Measurements from ENCODE around the gene FBF1. TPM values are rescaled to one million over a fixed set of nuclear protein-coding genes. Genes with fewer than 3 reads are reported as not detected.

Gene FBF1
- total RNA-seq, 1 donor from 2014 or later: 27.5 TPM

- peak; percentile 64 for TF ChIP-seq CTCF (conservative IDR thresholded peaks at IDR 0.05)
- Mint-ChIP-seq H3K4me3 (peak overlapping the region; percentile 84), H3K27ac (peak overlapping the region; percentile 86)
These were observed 45.3 kb downstream of the FBF1 start for GRCh38 chr17:75895370-75896155.

GRCh38 chr17:75894049-75894733 is 46.7 kb downstream of the FBF1 start:
- Mint-ChIP-seq H3K27ac (peak overlapping the region; percentile 77), H3K27me3 (no peaks in the 10 kb centered on the region), H3K9me3 (no peaks in the 10 kb centered on the region), H3K36me3 (peaks cover 4% of the 10 kb centered on the region), H3K4me3 (peak overlapping the region; percentile 47), H3K4me1 (ENCODE audit: unreplicated experiment) (peaks cover 22% of the 10 kb centered on the region)
- no peak for TF ChIP-seq CTCF (conservative IDR thresholded peaks at IDR 0.05)
- no peak for DNase-seq (ENCODE audit: extremely low spot score, unreplicated experiment)

More at GRCh38 chr17:75895370-75896155, 45.3 kb downstream of the FBF1 start:
- H3K4me1 Mint-ChIP-seq (ENCODE audit: unreplicated experiment): peaks cover 22% of the 10 kb centered on the region
- peak; percentile 65 for DNase-seq (ENCODE audit: extremely low spot score, unreplicated experiment)
- H3K36me3 Mint-ChIP-seq: peaks cover 4% of the 10 kb centered on the region
- H3K9me3 Mint-ChIP-seq: no peaks in the 10 kb centered on the region
- no peaks in the 10 kb centered on the region for H3K27me3 Mint-ChIP-seq

- Mint-ChIP-seq H3K27ac (peak overlapping the region; percentile 77), H3K9me3 (no peaks in the 10 kb centered on the region), H3K27me3 (no peaks in the 10 kb centered on the region), H3K4me3 (peak overlapping the region; percentile 47), H3K36me3 (peaks cover 4% of the 10 kb centered on the region), H3K4me1 (ENCODE audit: unreplicated experiment) (peaks cover 22% of the 10 kb centered on the region)
- no peak for DNase-seq (ENCODE audit: extremely low spot score, unreplicated experiment)
- TF ChIP-seq CTCF (conservative IDR thresholded peaks at IDR 0.05): no peak
These were observed 47.4 kb downstream of the FBF1 start for GRCh38 chr17:75893305-75894048.

GRCh38 chr17:75892556-75893224 is 48.2 kb downstream of the FBF1 start:
- H3K4me3 Mint-ChIP-seq: no peak overlapping the region
- peaks cover 4% of the 10 kb centered on the region for H3K36me3 Mint-ChIP-seq

More at GRCh38 chr17:75892556-75893224, 48.2 kb downstream of the FBF1 start:
- no peaks in the 10 kb centered on the region for H3K9me3 Mint-ChIP-seq
- no peak for DNase-seq (ENCODE audit: extremely low spot score, unreplicated experiment)
- no peak overlapping the region for H3K27ac Mint-ChIP-seq
- no peak for TF ChIP-seq CTCF (conservative IDR thresholded peaks at IDR 0.05)
- H3K27me3 Mint-ChIP-seq: no peaks in the 10 kb centered on the region
- peaks cover 22% of the 10 kb centered on the region for H3K4me1 Mint-ChIP-seq (ENCODE audit: unreplicated experiment)
